BJ (cell line): Measurements from ENCODE around the gene TNFRSF1B. TPM values are rescaled to one million over a fixed set of nuclear protein-coding genes. Genes with fewer than 3 reads are reported as not detected.
A peak's percentile ranks its signal among the peaks of the same experiment; 100 is the strongest.

Source experiments
- CTCF ChIA-PET: fragments of 350-600 bp; formaldehyde crosslinking; extraction: SDS; loops from one replicate; lab custom pipeline; 2021; ENCODE audit warnings: antibody characterized with exemption, inconsistent platforms; lab: Yijun Ruan, JAX
- POLR2A ChIA-PET: fragments of 300-600 bp; sonication (Branson Sonifier 250); formaldehyde crosslinking; extraction: SDS; loops from one replicate; lab custom pipeline; 2021; ENCODE audit warnings: antibody characterized with exemption; lab: Charles Lee
- DNase-seq: peaks from one replicate; pipeline ENCODE4 v3.0.0-alpha.2; 2011; ENCODE audit warnings: low read depth
- H3K27me3 ChIP-seq: 2 replicates; pipeline ENCODE4 v1.6.0; 2011; ENCODE audit warnings: low read length; ENCODE audit not compliant: control insufficient read depth, insufficient read depth
- H3K36me3 ChIP-seq: 2 replicates; pipeline ENCODE4 v1.5.1; 2011; ENCODE audit warnings: low read length; ENCODE audit not compliant: control insufficient read depth, insufficient read depth
- H3K4me3 ChIP-seq: 2 replicates; pipeline ENCODE4 v1.5.1; 2011; ENCODE audit warnings: low read depth, mild to moderate bottlenecking, control low read depth, low read length
- polyA plus RNA-seq: library from polyadenylated mRNA; depleted of rRNA; stranded (reverse); fragments of >200 nt; gene quantifications from 2 replicates; pipeline ENCODE4 v1.2.3, GENCODE V29; 2011
- TF ChIP-seq, protein P1 (sequence below): IDR thresholded peaks from 2 replicates; pipeline ENCODE4 v1.5.1; 2011; ENCODE audit warnings: low read depth, mild to moderate bottlenecking, control low read depth, inconsistent platforms, low read length, moderate library complexity; ENCODE audit not compliant: insufficient read depth

The TNFRSF1B gene
- polyA plus RNA-seq, 1 experiment: 0.60 TPM

DNA sequence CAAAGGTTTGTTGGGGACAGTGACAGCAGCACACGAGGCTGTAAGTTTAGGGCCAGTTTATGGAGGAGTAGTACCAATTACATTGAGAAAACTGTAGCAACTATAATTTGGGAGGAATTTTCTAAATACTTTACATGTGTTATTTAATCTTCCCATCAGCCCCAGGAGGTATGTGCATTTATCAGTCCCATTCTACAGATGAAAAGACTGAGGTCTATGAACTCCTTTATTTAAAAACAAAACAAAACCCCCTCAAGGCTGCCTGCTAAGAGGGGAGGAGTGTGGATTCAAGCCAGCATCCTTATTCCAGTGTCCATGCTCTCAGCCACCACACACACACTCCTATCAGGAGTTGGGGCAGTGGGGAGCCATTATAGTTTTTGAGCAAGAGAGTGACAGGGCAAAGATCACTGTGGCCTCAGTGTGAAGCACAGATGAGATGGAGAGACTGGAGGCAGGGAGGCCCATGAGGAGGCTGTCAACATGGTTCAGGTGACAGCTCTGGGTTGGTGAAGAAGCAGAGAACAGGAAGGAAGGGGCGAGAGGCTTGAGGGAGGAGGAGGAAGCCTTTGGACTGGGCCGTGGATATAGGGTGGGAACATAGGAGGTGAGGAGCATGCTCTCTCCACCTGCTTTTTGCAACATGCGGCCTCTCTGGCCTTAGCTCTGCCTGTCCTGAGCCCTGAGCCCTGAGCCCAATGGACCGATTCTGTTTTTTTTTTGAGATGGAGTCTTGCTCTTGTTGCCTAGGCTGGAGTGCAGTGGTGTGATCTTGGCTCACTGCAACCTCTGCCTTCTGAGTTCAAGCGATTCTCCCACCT, 9.7 kb downstream of the TNFRSF1B start:
- CTCF ChIA-PET: no interaction called here
- no peaks in the 10 kb centered on the region for H3K36me3 ChIP-seq
- TF ChIP-seq, protein P1, sequence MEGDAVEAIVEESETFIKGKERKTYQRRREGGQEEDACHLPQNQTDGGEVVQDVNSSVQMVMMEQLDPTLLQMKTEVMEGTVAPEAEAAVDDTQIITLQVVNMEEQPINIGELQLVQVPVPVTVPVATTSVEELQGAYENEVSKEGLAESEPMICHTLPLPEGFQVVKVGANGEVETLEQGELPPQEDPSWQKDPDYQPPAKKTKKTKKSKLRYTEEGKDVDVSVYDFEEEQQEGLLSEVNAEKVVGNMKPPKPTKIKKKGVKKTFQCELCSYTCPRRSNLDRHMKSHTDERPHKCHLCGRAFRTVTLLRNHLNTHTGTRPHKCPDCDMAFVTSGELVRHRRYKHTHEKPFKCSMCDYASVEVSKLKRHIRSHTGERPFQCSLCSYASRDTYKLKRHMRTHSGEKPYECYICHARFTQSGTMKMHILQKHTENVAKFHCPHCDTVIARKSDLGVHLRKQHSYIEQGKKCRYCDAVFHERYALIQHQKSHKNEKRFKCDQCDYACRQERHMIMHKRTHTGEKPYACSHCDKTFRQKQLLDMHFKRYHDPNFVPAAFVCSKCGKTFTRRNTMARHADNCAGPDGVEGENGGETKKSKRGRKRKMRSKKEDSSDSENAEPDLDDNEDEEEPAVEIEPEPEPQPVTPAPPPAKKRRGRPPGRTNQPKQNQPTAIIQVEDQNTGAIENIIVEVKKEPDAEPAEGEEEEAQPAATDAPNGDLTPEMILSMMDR: no peak
- no peak overlapping the region for H3K4me3 ChIP-seq
- H3K27me3 ChIP-seq: no peaks in the 10 kb centered on the region
- POLR2A ChIA-PET: no interaction called here
- no peak for DNase-seq

DNA sequence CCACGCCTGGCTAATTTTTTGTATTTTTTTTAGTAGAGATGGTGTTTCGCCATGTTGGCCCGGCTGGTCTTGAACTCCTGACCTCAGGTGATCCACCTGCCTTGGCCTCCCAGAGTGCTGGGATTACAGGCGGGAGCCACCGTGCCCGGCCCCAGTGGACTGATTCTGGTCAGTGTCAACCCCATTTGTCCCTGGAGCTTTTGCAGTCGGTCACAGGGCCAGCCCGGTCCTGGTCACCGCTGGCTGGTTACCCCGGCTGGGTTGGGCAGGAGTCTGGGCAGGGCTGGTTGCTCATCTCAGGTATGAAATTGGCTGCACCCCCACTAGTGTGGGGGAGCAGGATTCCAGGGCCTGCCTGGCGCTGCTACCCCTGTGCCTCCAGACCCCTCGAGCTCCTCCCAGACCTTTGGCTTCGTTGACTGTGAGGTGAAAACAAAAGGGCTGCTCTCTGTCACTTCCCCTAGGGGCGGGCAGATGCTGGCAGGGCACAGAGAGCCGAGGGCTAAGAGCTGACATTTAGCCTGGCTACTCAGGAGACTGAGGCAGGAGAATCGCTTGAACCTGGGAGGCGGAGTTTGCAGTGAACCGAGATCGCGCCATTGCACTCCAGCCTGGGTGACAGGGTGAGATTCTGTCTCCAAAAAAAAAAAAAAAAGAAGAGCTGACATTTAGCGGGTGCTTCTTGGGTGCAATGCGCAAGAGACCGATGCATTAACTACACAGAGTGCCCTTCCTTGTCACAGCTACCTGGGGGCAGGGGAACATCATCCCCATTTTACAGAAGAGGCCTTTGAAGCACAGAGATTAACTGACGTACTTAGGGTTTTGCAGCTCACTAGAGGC, 10.6 kb downstream of the TNFRSF1B start:
- no peak overlapping the region for H3K4me3 ChIP-seq
- H3K36me3 ChIP-seq: no peaks in the 10 kb centered on the region
- DNase-seq: no peak
- ChIA-PET CTCF (interaction anchor here (0.6 to 1.3 kb wide), 3 partner anchors 20 to 42 kb away, joined by 3 read pairs; no protein-coding TSS in a partner anchor), POLR2A (no interaction called here)
- H3K27me3 ChIP-seq: no peaks in the 10 kb centered on the region
- TF ChIP-seq, protein P1: no peak

DNA sequence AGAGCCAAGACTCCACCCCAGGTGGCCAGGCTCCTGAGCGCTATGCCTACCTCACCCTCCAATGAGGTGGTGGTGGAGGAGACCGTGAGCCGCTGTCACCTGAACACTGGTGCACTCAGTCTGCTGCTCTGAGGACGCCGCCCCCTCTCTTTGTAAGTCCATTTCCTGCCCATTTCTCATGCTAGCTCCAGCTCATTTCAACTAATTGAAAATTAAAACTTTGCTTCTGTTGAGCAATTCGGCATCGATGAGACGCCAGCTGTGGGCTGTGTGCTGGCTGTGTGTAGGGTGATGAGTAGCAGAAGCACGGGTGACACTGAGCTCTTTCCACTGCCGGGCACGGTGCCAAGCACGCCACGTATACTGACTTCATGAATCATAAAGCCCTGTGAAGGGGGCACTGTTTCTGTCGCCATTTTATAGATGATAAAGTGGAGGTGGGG, 11.2 kb downstream of the TNFRSF1B start:
- peak; percentile 31 for DNase-seq
- no peaks in the 10 kb centered on the region for H3K27me3 ChIP-seq
- TF ChIP-seq, protein P1: no peak
- ChIA-PET POLR2A (no interaction called here), CTCF (interaction anchor here (0.6 to 1.4 kb wide), 5 partner anchors 8 to 43 kb away, joined by 3 to 6 read pairs (median 3); no protein-coding TSS in a partner anchor)
- H3K36me3 ChIP-seq: no peaks in the 10 kb centered on the region
- H3K4me3 ChIP-seq: no peak overlapping the region

DNA sequence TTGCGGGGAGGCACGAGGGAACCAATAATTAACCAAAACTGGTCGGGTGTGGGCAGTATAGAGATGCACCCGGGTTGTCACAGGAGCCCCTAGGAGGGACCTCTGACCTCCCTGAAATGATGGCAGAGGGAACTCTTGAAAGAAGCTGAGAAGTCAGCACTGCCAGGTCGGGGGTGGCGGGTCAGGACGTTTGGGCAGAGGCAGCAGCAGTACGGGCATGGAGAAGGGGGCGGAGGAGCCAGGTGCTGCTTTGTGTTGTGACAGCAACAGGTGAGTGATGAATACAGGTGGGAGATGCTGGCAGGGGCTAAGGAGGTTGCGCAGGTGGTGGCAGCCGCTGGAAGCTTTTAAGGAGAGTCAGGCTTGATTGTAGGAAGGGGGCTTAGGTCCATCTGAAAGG, 11.7 kb downstream of the TNFRSF1B start:
- no peak overlapping the region for H3K4me3 ChIP-seq
- TF ChIP-seq, protein P1: no peak
- ChIA-PET POLR2A (no interaction called here), CTCF (interaction anchor here (0.8 to 1.8 kb wide), 4 partner anchors 9 to 54 kb away, joined by 3 to 6 read pairs (median 5); no protein-coding TSS in a partner anchor)
- H3K27me3 ChIP-seq: no peaks in the 10 kb centered on the region
- no peaks in the 10 kb centered on the region for H3K36me3 ChIP-seq
- DNase-seq: no peak

DNA sequence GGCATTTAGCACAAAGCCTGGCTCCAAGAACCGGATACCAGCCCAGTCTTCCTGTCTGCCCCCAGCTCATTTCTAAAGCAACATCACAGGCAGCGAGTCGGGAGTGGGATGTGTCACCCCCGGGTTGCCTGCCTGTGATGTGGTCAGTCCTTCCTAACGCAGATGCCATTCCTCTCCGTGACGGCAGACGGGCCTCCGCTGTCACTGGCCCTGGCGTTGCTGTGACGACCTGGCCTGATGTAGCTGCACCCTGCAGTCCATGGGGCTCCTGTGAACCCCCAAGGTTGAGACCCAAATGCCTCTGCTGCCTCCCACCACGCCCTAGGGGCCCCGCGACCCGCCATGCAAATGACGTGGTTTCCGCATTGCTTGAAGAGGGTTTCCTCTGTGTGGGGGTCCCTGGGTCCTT, 12.3 kb downstream of the TNFRSF1B start:
- DNase-seq: no peak
- TF ChIP-seq, protein P1: no peak
- H3K27me3 ChIP-seq: no peaks in the 10 kb centered on the region
- H3K36me3 ChIP-seq: no peaks in the 10 kb centered on the region
- H3K4me3 ChIP-seq: no peak overlapping the region
- ChIA-PET CTCF (interaction anchor here (1.3 to 1.8 kb wide), 3 partner anchors 10 to 55 kb away, joined by 3 to 6 read pairs (median 5); no protein-coding TSS in a partner anchor), POLR2A (no interaction called here)
